ENCODE results near the gene DHRS3. TPM values are rescaled to one million over a fixed set of nuclear protein-coding genes. Genes with fewer than 3 reads are reported as not detected.

Gene DHRS3
- total and polyA plus RNA-seq, 2 donors (not counting 3 experiments of a cell fraction or from before 2014, with no cell fraction given), result 54.3 to 75.2 TPM

- FAIRE-seq, result no peak
- Histone ChIP-seq H3K79me2 (ENCODE audit: control insufficient read depth, insufficient read depth, low read length) (no peaks in the 10 kb centered on the region), H3K4me2 (ENCODE audit: insufficient read depth, low read length) (no peak overlapping the region), H2AFZ (ENCODE audit: low read depth, low read length) (no peak overlapping the region), H3K4me3 (replicated peaks in 1 of 3; ENCODE audit: insufficient read depth in 1 of 3, low read depth in 1 of 3, low read length in 3 of 3) (no peak overlapping the region), H3K9me1 (replicated peaks; ENCODE audit: control insufficient read depth, extremely low read depth, insufficient read depth, low read length) (no peaks in the 10 kb centered on the region), H3K9ac (replicated peaks; ENCODE audit: extremely low read depth, insufficient read depth, low read length) (no peak overlapping the region), H3K27ac (ENCODE audit: insufficient read depth, low read depth, low read length) (no peak overlapping the region), H3K9me3 (replicated peaks; ENCODE audit: control insufficient read depth, insufficient read depth, low read length) (no peaks in the 10 kb centered on the region), H3K36me3 (ENCODE audit: control insufficient read depth in 2 of 2, extremely low read depth in 1 of 2, insufficient read depth in 2 of 2, low read length in 2 of 2) (no peaks in the 10 kb centered on the region), H3K4me1 (ENCODE audit: control insufficient read depth, extremely low read depth, insufficient read depth, low read length) (peaks cover 14% of the 10 kb centered on the region), H3K27me3 (ENCODE audit: control insufficient read depth in 2 of 2, insufficient read depth in 2 of 2, low read length in 2 of 2) (no peaks in the 10 kb centered on the region), H4K20me1 (replicated peaks; ENCODE audit: control insufficient read depth, extremely low read depth, insufficient read depth, low read length) (no peaks in the 10 kb centered on the region)
- POLR2A ChIA-PET, result interaction anchor here (0.8 kb wide), 1 partner anchor 186 kb away, joined by 3 read pairs; no protein-coding TSS in a partner anchor
- BruUV-seq (replicated peaks), result no TSS peak
- peak; percentile 79 for DNase-seq (ENCODE audit: low read depth, low spot score)
- CTCF ChIA-PET, result interaction anchor here (0.8 to 9.2 kb wide), 13 partner anchors 9 to 497 kb away, joined by 3 to 131 read pairs (median 9); partner anchors contain the start of gene AADACL4
- intact Hi-C loops (cut with micrococcal nuclease), result no loop called here
- TF ChIP-seq CTCF (IDR thresholded peaks at IDR 0.05; ENCODE audit: extremely low read depth in 1 of 2, insufficient read depth in 1 of 2, low read depth in 1 of 2, low read length in 2 of 2) (no peak), GATA2 (IDR thresholded peaks at IDR 0.05; ENCODE audit: insufficient read depth, insufficient read length, low read depth, low read length) (no peak), MYC (IDR thresholded peaks at IDR 0.05; ENCODE audit: low read depth, low read length) (no peak), JUN (IDR thresholded peaks at IDR 0.05; ENCODE audit: borderline replicate concordance, insufficient read depth, insufficient read length, low read depth) (no peak), POLR2AphosphoS5 (IDR thresholded peaks at IDR 0.05; ENCODE audit: insufficient read depth, low read depth, low read length) (no peak), EZH2 (IDR thresholded peaks at IDR 0.05; ENCODE audit: borderline replicate concordance, low read depth, low read length, severe bottlenecking) (no peak), POLR2A (IDR thresholded peaks at IDR 0.05; ENCODE audit: low read depth, low read length) (no peak), FOS (IDR thresholded peaks at IDR 0.05; ENCODE audit: borderline replicate concordance, insufficient read depth, low read length) (no peak)
- dilution Hi-C loops (cut with MboI; ENCODE audit: extremely low pct_ligation_motif_present, low sequenced_read_pairs), result no loop called here
These were observed 3.6 kb upstream of the DHRS3 start for GRCh38 chr1:12621346-12622335.
